BE2C (cell line): Measurements from ENCODE around the gene C1orf53.

Experiments
- DNase-seq: peaks from one replicate; pipeline ENCODE4 v3.0.0-alpha.2; 2020
- H3K27me3 ChIP-seq: fragments of 250-450 bp; sonication (Bioruptor Pico); 2 replicates; pipeline ENCODE4 v1.5.1; 2020; ENCODE audit warnings: mild to moderate bottlenecking
- H3K36me3 ChIP-seq: fragments of 250-450 bp; sonication (Bioruptor Pico); 2 replicates; pipeline ENCODE4 v1.5.1; 2020; ENCODE audit warnings: mild to moderate bottlenecking
- H3K4me1 ChIP-seq: fragments of 250-450 bp; sonication (Bioruptor Pico); 2 replicates; pipeline ENCODE4 v1.5.1; 2020
- H3K4me3 ChIP-seq: 2 replicates; pipeline ENCODE4 v1.5.1; 2011; ENCODE audit warnings: low read depth, low read length
- H3K9me3 ChIP-seq: fragments of 250-450 bp; sonication (Bioruptor Pico); 2 replicates; pipeline ENCODE4 v1.5.1; 2020
- CTCF ChIP-seq: IDR thresholded peaks from 2 replicates; pipeline ENCODE4 v1.5.1; 2012; ENCODE audit warnings: mild to moderate bottlenecking, low read depth, low read length

Gene C1orf53

GRCh38 chr1:197922070-197922390 is 19.6 kb downstream of the C1orf53 start:
- no peaks in the 10 kb centered on the region for H3K9me3 ChIP-seq
- peaks cover 15% of the 10 kb centered on the region for H3K36me3 ChIP-seq
- H3K27me3 ChIP-seq = peaks cover 5% of the 10 kb centered on the region; the same call in 1 of the 2 replicates
- H3K4me1 ChIP-seq = peaks cover 6% of the 10 kb centered on the region
- no peak for TF ChIP-seq CTCF
- H3K4me3 ChIP-seq = no peak overlapping the region
- no peak for DNase-seq

GRCh38 chr1:197923038-197923437 is 20.6 kb downstream of the C1orf53 start:
- Histone ChIP-seq H3K36me3 (peaks cover 21% of the 10 kb centered on the region), H3K9me3 (no peaks in the 10 kb centered on the region), H3K4me1 (peaks cover 6% of the 10 kb centered on the region), H3K4me3 (no peak overlapping the region), H3K27me3 (peaks cover 5% of the 10 kb centered on the region; the same call in 1 of the 2 replicates)
- no peak for TF ChIP-seq CTCF
- no peak for DNase-seq

- TF ChIP-seq CTCF = peak; percentile 90
- Histone ChIP-seq H3K27me3 (no peaks in the 10 kb centered on the region), H3K9me3 (no peaks in the 10 kb centered on the region), H3K36me3 (peaks cover 26% of the 10 kb centered on the region), H3K4me1 (peaks cover 6% of the 10 kb centered on the region), H3K4me3 (no peak overlapping the region)
- DNase-seq = peak; percentile 53
Measured at GRCh38 chr1:197924516-197925123, 22.2 kb downstream of the C1orf53 start.

- no peak for DNase-seq
- Histone ChIP-seq H3K4me3 (no peak overlapping the region), H3K36me3 (peaks cover 25% of the 10 kb centered on the region), H3K9me3 (no peaks in the 10 kb centered on the region), H3K27me3 (no peaks in the 10 kb centered on the region), H3K4me1 (no peaks in the 10 kb centered on the region; the same call in 1 of the 2 replicates)
- TF ChIP-seq CTCF = no peak
Measured at GRCh38 chr1:197927908-197928665, 25.7 kb downstream of the C1orf53 start.

- no peaks in the 10 kb centered on the region for H3K9me3 ChIP-seq
- TF ChIP-seq CTCF = no peak
- DNase-seq = no peak
- no peaks in the 10 kb centered on the region for H3K27me3 ChIP-seq
- H3K4me3 ChIP-seq = no peak overlapping the region
- H3K4me1 ChIP-seq = no peaks in the 10 kb centered on the region; the same call in 1 of the 2 replicates
- H3K36me3 ChIP-seq = peaks cover 25% of the 10 kb centered on the region
Measured at GRCh38 chr1:197928849-197929336, 26.5 kb downstream of the C1orf53 start.

GRCh38 chr1:197933016-197933415 is 30.6 kb downstream of the C1orf53 start:
- DNase-seq = no peak
- no peak for TF ChIP-seq CTCF
- peaks cover 11% of the 10 kb centered on the region for H3K36me3 ChIP-seq
- no peaks in the 10 kb centered on the region for H3K27me3 ChIP-seq
- no peaks in the 10 kb centered on the region for H3K4me1 ChIP-seq
- H3K9me3 ChIP-seq = no peaks in the 10 kb centered on the region
- no peak overlapping the region for H3K4me3 ChIP-seq
